NCI-H2081 treated with DMSO at 0.1 percent for 48 hours (cell line): Measurements from ENCODE around the gene C2orf81.

Experiments used
- DNase-seq: peaks from one replicate; lab custom pipeline; 2025; lab: John Stamatoyannopoulos, UW

C2orf81 gene

GRCh38 chr2:74390606-74391005 lies 30.8 kb downstream of the C2orf81 start:
- DNase-seq, result no peak

- DNase-seq, result no peak
Measured at GRCh38 chr2:74387346-74387745, 34.1 kb downstream of the C2orf81 start.

GRCh38 chr2:74385396-74385795 lies 36.0 kb downstream of the C2orf81 start:
- DNase-seq, result no peak

GRCh38 chr2:74384051-74384450 lies 37.4 kb downstream of the C2orf81 start:
- DNase-seq, result no peak

- no peak for DNase-seq
Measured at GRCh38 chr2:74383254-74383653, 38.2 kb downstream of the C2orf81 start.

GRCh38 chr2:74381751-74382150 lies 39.7 kb downstream of the C2orf81 start:
- no peak for DNase-seq

- no peak for DNase-seq
Measured at GRCh38 chr2:74379851-74380789, 41.3 kb downstream of the C2orf81 start, which contains the start of gene DCTN1. Gene DCTN1 (minus strand): TSS chr2:74380311. CDS start chr2:74380037, 274 bp downstream.

- no peak for DNase-seq
Measured at GRCh38 chr2:74378007-74378406, 43.4 kb downstream of the C2orf81 start.

- DNase-seq, result no peak
Measured at GRCh38 chr2:74375838-74376237, 45.6 kb downstream of the C2orf81 start.

- DNase-seq, result peak; percentile 51
Measured at GRCh38 chr2:74374509-74375205, 46.8 kb downstream of the C2orf81 start.

GRCh38 chr2:74373985-74374384 lies 47.4 kb downstream of the C2orf81 start:
- DNase-seq, result no peak

- DNase-seq, result no peak
Measured at GRCh38 chr2:74373221-74373676, 48.2 kb downstream of the C2orf81 start.

- no peak for DNase-seq
Measured at GRCh38 chr2:74372674-74373073, 48.7 kb downstream of the C2orf81 start.

- no peak for DNase-seq
Measured at GRCh38 chr2:74371421-74371820, 50.0 kb downstream of the C2orf81 start.

- no peak for DNase-seq
Measured at GRCh38 chr2:74369976-74370375, 51.4 kb downstream of the C2orf81 start.

- no peak for DNase-seq
Measured at GRCh38 chr2:74368499-74368898, 52.9 kb downstream of the C2orf81 start.

GRCh38 chr2:74367789-74368188 lies 53.6 kb downstream of the C2orf81 start:
- DNase-seq, result no peak

GRCh38 chr2:74366036-74366435 lies 55.4 kb downstream of the C2orf81 start:
- no peak for DNase-seq

- DNase-seq, result no peak
Measured at GRCh38 chr2:74364533-74365505, 56.6 kb downstream of the C2orf81 start.
